ENCODE results near the gene INPP4A. TPM values are rescaled to one million over a fixed set of nuclear protein-coding genes. Genes with fewer than 3 reads are reported as not detected.
A peak's percentile ranks its signal among the peaks of the same experiment; 100 is the strongest.

INPP4A gene
- total and polyA plus RNA-seq, 2 of the 13 experiments (the other 11 are each of a cell fraction or from before 2014, with no cell fraction given) = 10.1 to 10.9 TPM

- TF ChIP-seq ZBTB43 (CRISPR knock-in tag; conservative IDR thresholded peaks at IDR 0.05) (0 out of 2 replicates have a peak, but pooled peaks have one; percentile 37), ARHGAP35 (CRISPR knock-in tag; IDR thresholded peaks at IDR 0.05; ENCODE audit: borderline replicate concordance) (0 out of 2 replicates have a peak, but pooled peaks have one; percentile 42), MED1 (CRISPR knock-in tag; IDR thresholded peaks at IDR 0.05) (peak; percentile 51; the same call in 1 of the 2 replicates), HNF1B (CRISPR knock-in tag; IDR thresholded peaks at IDR 0.05) (peak; percentile 30; the same call in 1 of the 2 replicates), HMG20B (CRISPR knock-in tag; conservative IDR thresholded peaks at IDR 0.05) (0 out of 2 replicates have a peak, but pooled peaks have one; percentile 32), ZBTB44 (CRISPR knock-in tag; IDR thresholded peaks at IDR 0.05) (no peak), ZNF775 (CRISPR knock-in tag; IDR thresholded peaks at IDR 0.05; ENCODE audit: borderline replicate concordance) (no peak), BHLHE40 (IDR thresholded peaks at IDR 0.05; ENCODE audit: low read length) (peak; percentile 90), FOXK1 (CRISPR knock-in tag; IDR thresholded peaks at IDR 0.05; ENCODE audit: borderline replicate concordance, low read depth) (no peak), BCLAF1 (IDR thresholded peaks at IDR 0.05) (no peak), KMT2B (CRISPR knock-in tag; IDR thresholded peaks at IDR 0.05) (0 out of 2 replicates have a peak, but pooled peaks have one; percentile 32), HNF4A (CRISPR knock-in tag; IDR thresholded peaks at IDR 0.05) (peak; percentile 95), ZNF280B (CRISPR knock-in tag; IDR thresholded peaks at IDR 0.05; ENCODE audit: borderline replicate concordance) (peak; percentile 41; the same call in 1 of the 2 replicates), NFAT5 (CRISPR knock-in tag; IDR thresholded peaks at IDR 0.05) (peak; percentile 60; the same call in 1 of the 2 replicates)
These were observed 39.5 kb downstream of the INPP4A start (continued) for GRCh38 chr2:98484121-98484557.
